Duodenal mucosa (tissue), 2 donors: Measurements from ENCODE around the gene SCUBE2.

ENCODE experiments used
- H3K27ac ChIP-seq: one replicate; pipeline ENCODE4 v1.7.0; 2013; ENCODE audit warnings: low read depth, low read length
- H3K27me3 ChIP-seq, 2 donors: one replicate each; pipeline ENCODE4 v1.7.0; 2013; ENCODE audit warnings: low read length in 2 of 2, control low read depth in 1 of 2; ENCODE audit not compliant: insufficient read depth in 2 of 2, control insufficient read depth in 1 of 2
- H3K36me3 ChIP-seq, 2 donors: one replicate each; pipeline ENCODE4 v1.7.0; 2013; ENCODE audit warnings: low read length in 2 of 2, control low read depth in 1 of 2; ENCODE audit not compliant: insufficient read depth in 2 of 2, control insufficient read depth in 1 of 2
- H3K4me1 ChIP-seq, 2 donors: one replicate each; pipeline ENCODE4 v1.7.0; 2013; ENCODE audit warnings: low read length in 2 of 2, control low read depth in 1 of 2; ENCODE audit not compliant: insufficient read depth in 2 of 2, control insufficient read depth in 1 of 2
- H3K4me3 ChIP-seq, 2 donors: one replicate each; pipeline ENCODE4 v1.7.0; 2013; ENCODE audit warnings: low read length in 2 of 2, low read depth in 1 of 2
- H3K9ac ChIP-seq, 2 donors: one replicate each; pipeline ENCODE4 v1.7.0; 2013; ENCODE audit warnings: low read length in 2 of 2, low read depth in 1 of 2
- H3K9me3 ChIP-seq, 2 donors: one replicate each; pipeline ENCODE4 v1.7.0; 2013; ENCODE audit warnings: low read length in 2 of 2, control low read depth in 1 of 2; ENCODE audit not compliant: control insufficient read depth in 1 of 2

SCUBE2 gene

GRCh38 chr11:9090488-9091043 lies 833 bp downstream of the SCUBE2 start:
- Histone ChIP-seq H3K4me3 (peak overlapping the region; percentile 55 to 56), H3K36me3 (no peaks in the 10 kb centered on the region), H3K9ac (peak overlapping the region in 1 of 2 donors; percentile 32), H3K4me1 (peaks cover 9 to 21% of the 10 kb centered on the region in 2 donors), H3K27me3 (peaks cover 7 to 8% of the 10 kb centered on the region in 2 donors), H3K27ac (no peak overlapping the region), H3K9me3 (no peaks in the 10 kb centered on the region)

DNA sequence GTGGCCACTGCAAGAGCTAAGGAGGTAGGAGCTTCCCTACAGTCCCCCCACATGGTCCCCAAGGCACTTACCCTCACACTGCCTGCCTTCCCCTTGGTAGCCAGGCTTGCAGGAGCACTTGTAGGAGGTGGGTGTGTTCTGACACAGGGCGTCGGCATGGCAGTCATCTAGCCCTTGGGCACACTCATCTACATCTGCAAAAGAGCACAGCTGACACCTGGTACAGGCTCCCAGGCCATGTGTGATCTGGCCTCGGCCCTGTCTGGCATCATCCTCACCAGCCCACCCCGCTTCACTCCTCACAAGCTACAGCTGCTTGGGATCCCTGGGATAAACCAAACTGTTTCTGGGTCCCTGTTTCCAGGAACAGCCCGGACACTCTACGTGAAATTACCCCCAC lies 1.8 kb downstream of the SCUBE2 start:
- Histone ChIP-seq H3K9ac (no peak overlapping the region), H3K27me3 (peaks cover 3 to 7% of the 10 kb centered on the region in 2 donors), H3K4me1 (peaks cover 9 to 21% of the 10 kb centered on the region in 2 donors), H3K36me3 (no peaks in the 10 kb centered on the region), H3K9me3 (no peaks in the 10 kb centered on the region), H3K27ac (no peak overlapping the region), H3K4me3 (peak overlapping the region in 1 of 2 donors; percentile 19)

DNA sequence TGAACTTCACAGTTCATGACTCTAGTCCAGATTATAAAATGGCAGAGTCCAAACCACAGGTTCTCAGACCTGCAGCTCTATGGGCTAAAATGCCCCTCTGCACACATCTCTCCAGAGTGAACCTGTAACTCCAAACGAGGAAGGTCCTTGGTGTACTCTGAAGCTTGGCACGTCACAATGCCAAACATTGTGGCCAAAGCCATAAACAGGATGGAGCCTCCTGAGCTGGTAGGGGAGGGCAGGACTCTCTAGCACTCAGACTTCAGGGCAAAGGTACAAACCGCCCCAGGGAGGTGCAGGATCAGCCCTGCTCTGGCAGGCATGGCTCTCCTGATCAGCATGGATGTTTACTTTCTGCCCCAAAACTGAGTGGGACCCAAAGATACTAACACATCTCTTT lies 2.3 kb downstream of the SCUBE2 start:
- Histone ChIP-seq H3K27me3 (peaks cover 3 to 7% of the 10 kb centered on the region in 2 donors), H3K4me1 (peaks cover 9 to 21% of the 10 kb centered on the region in 2 donors), H3K36me3 (no peaks in the 10 kb centered on the region), H3K27ac (no peak overlapping the region), H3K9ac (no peak overlapping the region), H3K4me3 (no peak overlapping the region), H3K9me3 (no peaks in the 10 kb centered on the region)

- Histone ChIP-seq H3K4me1 (peaks cover 0 to 5% of the 10 kb centered on the region in 2 donors), H3K4me3 (no peak overlapping the region), H3K36me3 (no peaks in the 10 kb centered on the region), H3K27ac (no peak overlapping the region), H3K9me3 (no peaks in the 10 kb centered on the region), H3K9ac (no peak overlapping the region), H3K27me3 (no peaks in the 10 kb centered on the region)
Measured at GRCh38 chr11:9082575-9082974, 8.8 kb downstream of the SCUBE2 start.

GRCh38 chr11:9081153-9081552 lies 10.2 kb downstream of the SCUBE2 start:
- Histone ChIP-seq H3K27me3 (no peaks in the 10 kb centered on the region), H3K4me1 (peaks cover 0 to 5% of the 10 kb centered on the region in 2 donors), H3K9me3 (no peaks in the 10 kb centered on the region), H3K27ac (no peak overlapping the region), H3K4me3 (no peak overlapping the region), H3K36me3 (no peaks in the 10 kb centered on the region), H3K9ac (no peak overlapping the region)

DNA sequence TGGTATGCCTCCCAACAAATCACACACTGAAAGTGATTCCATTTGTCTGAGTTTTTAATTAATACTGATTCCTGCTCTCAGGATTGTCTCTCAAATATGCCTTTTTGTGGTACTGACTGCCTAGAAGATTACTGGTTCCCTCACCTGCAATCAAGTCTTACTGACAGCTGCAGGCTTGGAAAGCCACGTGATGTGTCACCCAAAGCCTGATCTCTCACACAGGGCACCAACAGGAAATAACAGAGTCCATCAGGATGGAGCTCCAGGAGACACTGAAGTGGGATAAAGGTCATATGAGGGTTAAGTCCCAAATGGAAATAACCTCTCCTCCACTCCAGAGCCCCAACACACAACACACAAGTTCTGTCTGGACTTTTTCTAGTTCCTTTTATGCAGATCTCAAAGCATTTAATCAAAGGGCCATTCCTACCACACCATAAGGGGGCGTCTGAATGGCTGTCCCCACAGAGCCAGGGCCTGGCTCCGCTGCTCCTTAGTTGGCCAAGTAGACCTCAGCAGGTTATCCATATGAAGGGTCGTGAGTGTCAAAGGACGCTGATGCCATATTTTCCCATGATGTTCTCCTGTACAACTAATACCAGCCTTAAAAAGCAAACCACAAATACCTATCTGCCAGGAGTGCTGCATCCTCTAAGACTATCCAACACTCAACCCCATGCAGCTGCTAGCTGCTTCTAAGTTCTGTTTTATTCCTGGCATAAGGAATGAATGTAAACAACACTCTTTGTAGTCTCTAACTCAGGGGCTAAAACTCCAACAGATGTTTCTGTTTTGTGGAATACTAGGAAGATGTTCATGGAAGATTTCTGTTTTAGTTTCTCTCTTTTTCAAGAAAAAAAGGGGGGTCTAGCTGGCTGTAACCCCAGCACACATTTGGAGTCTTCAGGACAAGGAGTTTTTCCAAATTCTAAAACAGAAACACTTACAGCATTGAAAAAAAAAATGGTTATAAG lies 13.0 kb downstream of the SCUBE2 start:
- Histone ChIP-seq H3K4me1 (peaks cover 0 to 5% of the 10 kb centered on the region in 2 donors), H3K27ac (no peak overlapping the region), H3K4me3 (no peak overlapping the region), H3K9me3 (no peaks in the 10 kb centered on the region), H3K36me3 (no peaks in the 10 kb centered on the region), H3K27me3 (no peaks in the 10 kb centered on the region), H3K9ac (no peak overlapping the region)

GRCh38 chr11:9077164-9077563 lies 14.2 kb downstream of the SCUBE2 start:
- Histone ChIP-seq H3K4me1 (peaks cover 4 to 5% of the 10 kb centered on the region in 2 donors), H3K27me3 (no peaks in the 10 kb centered on the region), H3K27ac (no peak overlapping the region), H3K36me3 (no peaks in the 10 kb centered on the region), H3K9ac (no peak overlapping the region), H3K9me3 (no peaks in the 10 kb centered on the region), H3K4me3 (no peak overlapping the region)

DNA sequence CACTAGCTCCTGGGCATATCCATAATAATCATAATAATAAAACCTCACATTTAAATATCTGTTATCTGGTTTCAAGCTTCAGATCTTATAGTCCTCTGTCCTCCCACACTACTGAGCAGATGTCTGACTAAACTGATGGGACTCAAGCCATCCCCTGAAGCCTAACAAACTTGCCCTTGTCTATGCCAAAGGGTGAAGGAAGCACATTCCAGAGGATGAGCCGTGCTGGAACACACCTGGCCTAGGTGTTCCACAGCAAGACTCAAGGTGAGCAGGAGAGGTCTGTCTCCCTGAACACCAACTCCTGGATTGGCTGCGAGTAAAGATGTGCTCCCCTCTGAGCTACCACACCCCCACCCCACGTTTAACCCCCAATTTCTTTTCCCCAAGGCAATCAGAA lies 14.7 kb downstream of the SCUBE2 start:
- Histone ChIP-seq H3K27ac (no peak overlapping the region), H3K4me3 (no peak overlapping the region), H3K4me1 (peaks cover 4 to 5% of the 10 kb centered on the region in 2 donors)

DNA sequence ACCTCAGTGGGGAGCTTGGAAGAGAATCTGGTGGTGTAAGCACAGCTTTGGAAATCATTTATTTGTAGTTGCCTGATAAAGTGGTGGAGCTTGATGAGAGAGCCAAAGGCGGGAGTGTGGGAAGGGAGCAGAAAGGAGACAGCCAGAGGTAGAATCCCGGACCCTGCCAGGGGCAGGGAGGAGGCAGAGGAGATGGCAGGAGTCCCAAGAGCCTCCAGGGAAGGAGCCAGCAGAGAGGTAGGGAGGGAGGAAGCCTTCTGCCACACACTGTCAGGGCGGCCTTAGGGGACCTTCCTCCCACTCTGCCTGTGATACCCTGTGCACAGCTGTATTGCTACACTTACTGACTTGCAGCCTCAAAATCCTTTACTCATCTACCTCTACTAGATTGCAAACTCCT lies 15.4 kb downstream of the SCUBE2 start:
- Histone ChIP-seq H3K4me1 (peaks cover 4 to 10% of the 10 kb centered on the region in 2 donors), H3K27ac (no peak overlapping the region), H3K27me3 (no peaks in the 10 kb centered on the region), H3K9ac (no peak overlapping the region), H3K4me3 (no peak overlapping the region), H3K36me3 (no peaks in the 10 kb centered on the region), H3K9me3 (no peaks in the 10 kb centered on the region)

More for the DNA sequence above, 14.7 kb downstream of the SCUBE2 start:
- H3K36me3 ChIP-seq = no peaks in the 10 kb centered on the region
- H3K9me3 ChIP-seq = no peaks in the 10 kb centered on the region
- H3K9ac ChIP-seq = no peak overlapping the region
- H3K27me3 ChIP-seq = no peaks in the 10 kb centered on the region

- no peak overlapping the region for H3K27ac ChIP-seq
- no peak overlapping the region for H3K4me3 ChIP-seq
- peaks cover 4 to 15% of the 10 kb centered on the region in 2 donors for H3K4me1 ChIP-seq
- H3K27me3 ChIP-seq = no peaks in the 10 kb centered on the region
- no peaks in the 10 kb centered on the region for H3K9me3 ChIP-seq
- H3K36me3 ChIP-seq = no peaks in the 10 kb centered on the region
- no peak overlapping the region for H3K9ac ChIP-seq
Measured at GRCh38 chr11:9075556-9075955, 15.8 kb downstream of the SCUBE2 start.
